Activated CD4-positive, alpha-beta T cell treated with anti-CD3 and anti-CD28 coated beads, Interleukin-2, amount 50 U/mL, for 24 hours (primary cell): ENCODE results near the gene EML4.

Experiments used
- DNase-seq, 2 donors: peaks; one replicate each; pipeline ENCODE4 v3.0.0-alpha.2; 2020; ENCODE audit warnings: low read depth in 1 of 2, low spot score in 1 of 2

EML4 gene

GRCh38 chr2:42194428-42194827 is 25.3 kb downstream of the EML4 start:
- no peak for DNase-seq

- no peak for DNase-seq
These were observed 26.4 kb downstream of the EML4 start for GRCh38 chr2:42195559-42195958.

GRCh38 chr2:42196070-42196402 is 26.9 kb downstream of the EML4 start:
- no peak for DNase-seq

GRCh38 chr2:42196403-42197267 is 27.5 kb downstream of the EML4 start:
- DNase-seq = peak in 1 of 2 donors; percentile 22

- no peak for DNase-seq
These were observed 28.6 kb downstream of the EML4 start for GRCh38 chr2:42197792-42198191.

GRCh38 chr2:42198466-42198865 is 29.3 kb downstream of the EML4 start:
- DNase-seq = no peak

- DNase-seq = no peak
These were observed 29.8 kb downstream of the EML4 start for GRCh38 chr2:42199002-42199401.

GRCh38 chr2:42199626-42200025 is 30.5 kb downstream of the EML4 start:
- DNase-seq = no peak

- no peak for DNase-seq
These were observed 32.0 kb downstream of the EML4 start for GRCh38 chr2:42200926-42201855.

GRCh38 chr2:42202634-42203008 is 33.5 kb downstream of the EML4 start:
- no peak for DNase-seq

- no peak for DNase-seq
These were observed 34.6 kb downstream of the EML4 start for GRCh38 chr2:42203792-42204191.

GRCh38 chr2:42205337-42205736 is 36.2 kb downstream of the EML4 start:
- no peak for DNase-seq

GRCh38 chr2:42207826-42208225 is 38.7 kb downstream of the EML4 start:
- no peak for DNase-seq

- DNase-seq = no peak
These were observed 41.0 kb downstream of the EML4 start for GRCh38 chr2:42210203-42210602.

- no peak for DNase-seq
These were observed 42.1 kb downstream of the EML4 start for GRCh38 chr2:42211291-42211690.

GRCh38 chr2:42214669-42215068 is 45.5 kb downstream of the EML4 start:
- no peak for DNase-seq

GRCh38 chr2:42216694-42217093 is 47.5 kb downstream of the EML4 start:
- DNase-seq = no peak

- DNase-seq = no peak
These were observed 48.2 kb downstream of the EML4 start for GRCh38 chr2:42217307-42217706.

GRCh38 chr2:42217914-42218313 is 48.8 kb downstream of the EML4 start:
- DNase-seq = no peak

GRCh38 chr2:42218712-42219111 is 49.6 kb downstream of the EML4 start:
- DNase-seq = no peak

- no peak for DNase-seq
These were observed 50.0 kb downstream of the EML4 start for GRCh38 chr2:42219160-42219559.

GRCh38 chr2:42220566-42220965 is 51.4 kb downstream of the EML4 start:
- DNase-seq = no peak
